IPS DF 4.7 (cell line): ENCODE data around the gene PHLDA2.

Experiments
- DNase-seq: peaks from one replicate; pipeline ENCODE4 v3.0.0-alpha.2; 2013; ENCODE audit warnings: low spot score; ENCODE audit errors: extremely low read depth

PHLDA2 gene

GRCh38 chr11:2882396-2883110 is 46.7 kb downstream of the PHLDA2 start:
- DNase-seq, result no peak

- no peak for DNase-seq
These were observed 47.2 kb downstream of the PHLDA2 start for GRCh38 chr11:2881981-2882375.

GRCh38 chr11:2881076-2881980 is 47.9 kb downstream of the PHLDA2 start:
- no peak for DNase-seq

DNA sequence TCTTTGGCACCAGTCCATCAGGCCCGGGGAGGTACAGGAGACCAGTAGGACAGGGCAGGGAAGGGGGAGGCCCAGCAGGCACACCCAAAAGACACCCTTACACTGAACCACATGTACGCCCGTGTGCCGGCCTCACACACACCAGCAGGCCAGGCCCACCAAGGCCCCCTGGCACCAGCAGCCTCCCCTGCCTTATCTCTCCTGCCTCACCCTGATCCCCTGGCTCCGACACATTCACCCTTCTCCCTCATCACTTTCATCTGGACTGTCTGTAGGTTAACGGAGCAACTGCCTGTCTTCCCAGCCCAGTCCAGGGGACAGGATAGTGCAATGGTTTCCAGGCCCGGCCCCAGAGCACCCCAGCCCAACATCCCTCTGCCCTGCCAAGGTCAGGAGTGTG is 48.6 kb downstream of the PHLDA2 start:
- no peak for DNase-seq

DNA sequence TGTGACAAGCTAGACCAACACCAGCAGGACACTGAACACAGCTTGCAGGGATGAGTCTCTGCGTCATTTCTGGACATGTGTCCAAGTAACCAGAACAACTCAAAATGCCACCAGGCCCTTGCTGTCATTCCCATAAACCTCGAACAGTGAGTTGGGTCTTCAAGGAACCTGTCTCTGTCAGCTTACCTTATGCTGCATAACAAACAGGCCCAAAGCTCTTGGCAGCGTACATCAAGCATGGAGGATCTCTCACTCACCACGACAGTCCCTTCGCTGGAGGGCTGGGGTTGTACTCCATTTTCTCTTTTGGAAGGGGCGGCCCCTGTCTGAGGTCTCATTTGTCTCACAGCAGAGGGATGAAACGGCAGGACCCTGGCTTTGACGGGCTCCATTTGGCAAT is 50.4 kb downstream of the PHLDA2 start:
- DNase-seq, result no peak
